SK-N-SH (cell line): Measurements from ENCODE around the gene ZNF148. TPM values are rescaled to one million over a fixed set of nuclear protein-coding genes. Genes with fewer than 3 reads are reported as not detected.

Experiments
- CTCF ChIA-PET: fragments of 300-600, 350-600 bp; formaldehyde crosslinking; extraction: SDS; loops from one replicate; lab custom pipeline; 2021; lab: Yijun Ruan, JAX
- POLR2A ChIA-PET: fragments of 350-600 bp; sonication (Branson Sonifier 250); formaldehyde crosslinking; extraction: SDS; loops from one replicate; lab custom pipeline; 2020; ENCODE audit warnings: antibody characterized with exemption, inconsistent platforms; lab: Yijun Ruan, JAX
- DNase-seq: peaks from one replicate; pipeline ENCODE4 v3.0.0; 2012
- H2AFZ ChIP-seq: fragments of 200-600 bp; sonication (generic); 2 replicates; pipeline ENCODE4 v1.8.1; 2016; ENCODE audit warnings: antibody characterized with exemption, mild to moderate bottlenecking, low read depth
- H3F3A ChIP-seq: fragments of 200-600 bp; sonication (generic); replicated peaks from 2 replicates; pipeline ENCODE3; 2016; ENCODE audit warnings: antibody characterized with exemption, mild to moderate bottlenecking; ENCODE audit not compliant: insufficient read depth
- H3K27ac ChIP-seq, 2 experiments: fragments of 200-500 bp in 1 of 2; fragments of 200-600 bp in 1 of 2; sonication (Bioruptor generic) in 1 of 2; sonication (generic), shearing (Covaris generic) in 1 of 2; 2 replicates each; pipeline versions ENCODE4 v1.5.1 to v1.6.1; 2014 to 2016; ENCODE audit warnings: low read depth in 2 of 2, inconsistent platforms in 1 of 2, low read length in 1 of 2, mild to moderate bottlenecking in 1 of 2, mixed read lengths in 1 of 2
- H3K27me3 ChIP-seq: fragments of 200-600 bp; sonication (generic), shearing (Covaris generic); 2 replicates; pipeline ENCODE4 v1.6.1; 2016; ENCODE audit warnings: mixed run types; ENCODE audit not compliant: insufficient read depth
- H3K36me3 ChIP-seq, 2 experiments: fragments of 200-500 bp in 1 of 2; fragments of 200-600 bp in 1 of 2; sonication (Bioruptor generic) in 1 of 2; sonication (generic) in 1 of 2; replicated peaks in 1 of 2; 2 replicates each; pipeline versions ENCODE3 to v1.5.1; 2014 to 2016; ENCODE audit warnings: low read length in 1 of 2, mild to moderate bottlenecking in 1 of 2; ENCODE audit not compliant: insufficient read depth in 2 of 2, control insufficient read depth in 1 of 2
- H3K4me1 ChIP-seq, 2 experiments: fragments of 200-500 bp in 1 of 2; fragments of 200-600 bp in 1 of 2; sonication (Bioruptor generic) in 1 of 2; sonication (generic), shearing (Covaris generic) in 1 of 2; 2 replicates each; pipeline versions ENCODE4 v1.5.1 to v1.6.1; 2014 to 2016; ENCODE audit warnings: low read depth in 1 of 2, low read length in 1 of 2, mixed run types in 1 of 2; ENCODE audit not compliant: insufficient read depth in 2 of 2, control insufficient read depth in 1 of 2
- H3K4me2 ChIP-seq: fragments of 200-600 bp; sonication (generic), shearing (Covaris generic); 2 replicates; pipeline ENCODE4 v1.6.1; 2017; ENCODE audit warnings: mixed run types
- H3K4me3 ChIP-seq, 2 experiments: fragments of 200-500 bp in 1 of 2; fragments of 200-600 bp in 1 of 2; sonication (Bioruptor generic) in 1 of 2; sonication (generic), shearing (Covaris generic) in 1 of 2; 2 replicates each; pipeline versions ENCODE4 v1.5.1 to v1.8.1; 2014 to 2016; ENCODE audit warnings: low read depth in 2 of 2, inconsistent platforms in 1 of 2, low read length in 1 of 2, mild to moderate bottlenecking in 1 of 2, mixed read lengths in 1 of 2, moderate library complexity in 1 of 2
- H3K79me2 ChIP-seq: fragments of 200-600 bp; sonication (generic); 2 replicates; pipeline ENCODE4 v1.8.1; 2017; ENCODE audit warnings: mild to moderate bottlenecking; ENCODE audit not compliant: insufficient read depth
- H3K9ac ChIP-seq: fragments of 200-600 bp; sonication (generic); 2 replicates; pipeline ENCODE4 v1.6.1; 2017; ENCODE audit warnings: mixed run types
- H3K9me2 ChIP-seq: fragments of 200-600 bp; sonication (generic); 2 replicates; pipeline ENCODE4 v1.6.1; 2017; ENCODE audit warnings: mixed run types
- H3K9me3 ChIP-seq: fragments of 200-600 bp; sonication (generic); 2 replicates; pipeline ENCODE4 v1.6.1; 2017; ENCODE audit warnings: mixed run types, mild to moderate bottlenecking, moderate library complexity
- H4K20me1 ChIP-seq: fragments of 200-600 bp; sonication (generic); 2 replicates; pipeline ENCODE4 v1.6.1; 2017; ENCODE audit warnings: mild to moderate bottlenecking, mixed run types; ENCODE audit not compliant: insufficient read depth
- ELF1 ChIP-seq: IDR thresholded peaks from 2 replicates; pipeline ENCODE4 v1.4.0; 2012
- EP300 ChIP-seq, 2 experiments: IDR thresholded peaks; 2 replicates each; pipeline versions ENCODE4 v1.4.0 to v1.6.1; 2012; ENCODE audit warnings: borderline replicate concordance in 1 of 2, low read depth in 1 of 2, low read length in 1 of 2
- EZH2phosphoT487 ChIP-seq: fragments of 200-600 bp; sonication (generic); IDR thresholded peaks from 2 replicates; pipeline ENCODE4 v1.6.1; 2017; ENCODE audit warnings: low read depth, mixed run types, mild to moderate bottlenecking, antibody characterized with exemption, moderate library complexity, borderline replicate concordance
- FOSL2 ChIP-seq: IDR thresholded peaks from 2 replicates; pipeline ENCODE4 v1.4.0; 2012; ENCODE audit warnings: low read depth, mild to moderate bottlenecking, moderate library complexity, borderline replicate concordance
- FOXJ3 ChIP-seq: sonication (generic); formaldehyde crosslinking; IDR thresholded peaks from 2 replicates; pipeline ENCODE4 v1.5.1; 2020; ENCODE audit warnings: mild to moderate bottlenecking, missing genetic modification reagents
- GATA2 ChIP-seq: sonication (generic); formaldehyde crosslinking; IDR thresholded peaks from 2 replicates; pipeline ENCODE4 v1.5.0; 2020; ENCODE audit warnings: mild to moderate bottlenecking, missing genetic modification reagents
- JUND ChIP-seq: IDR thresholded peaks from 2 replicates; pipeline ENCODE4 v1.4.0; 2012
- MEF2A ChIP-seq: IDR thresholded peaks from 2 replicates; pipeline ENCODE4 v1.4.0; 2012; ENCODE audit warnings: low read depth, borderline replicate concordance
- MXI1 ChIP-seq: IDR thresholded peaks from 2 replicates; pipeline ENCODE4 v1.6.1; 2012; ENCODE audit warnings: mild to moderate bottlenecking, low read depth, low read length, improper control_type of control experiment
- NFIC ChIP-seq: IDR thresholded peaks from 2 replicates; pipeline ENCODE4 v1.4.0; 2012; ENCODE audit warnings: borderline replicate concordance
- POLR2AphosphoS5 ChIP-seq: IDR thresholded peaks from 2 replicates; pipeline ENCODE4 v1.6.1; 2012; ENCODE audit warnings: low read depth, low read length
- RAD21 ChIP-seq: IDR thresholded peaks from 2 replicates; pipeline ENCODE4 v1.6.1; 2012; ENCODE audit warnings: mild to moderate bottlenecking, low read length
- RCOR1 ChIP-seq: fragments of 150-350 bp; IDR thresholded peaks from 2 replicates; pipeline ENCODE4 v1.6.1; 2017; ENCODE audit warnings: antibody characterized with exemption, low read length
- RFX5 ChIP-seq: IDR thresholded peaks from 2 replicates; pipeline ENCODE4 v1.6.1; 2012; ENCODE audit warnings: mild to moderate bottlenecking, improper control_type of control experiment, low read length
- RXRA ChIP-seq: IDR thresholded peaks from 2 replicates; pipeline ENCODE4 v1.4.0; 2012; ENCODE audit warnings: low read depth, mild to moderate bottlenecking, borderline replicate concordance
- SIN3A ChIP-seq: IDR thresholded peaks from 2 replicates; pipeline ENCODE4 v1.6.1; 2012; ENCODE audit warnings: low read depth, mild to moderate bottlenecking, low read length, moderate library complexity, borderline replicate concordance
- SMC3 ChIP-seq: IDR thresholded peaks from 2 replicates; pipeline ENCODE4 v1.6.1; 2012; ENCODE audit warnings: low read depth, low read length, improper control_type of control experiment
- TCF12 ChIP-seq: IDR thresholded peaks from 2 replicates; pipeline ENCODE4 v1.4.0; 2012
- TEAD4 ChIP-seq: IDR thresholded peaks from 2 replicates; pipeline ENCODE4 v1.4.0; 2012; ENCODE audit warnings: mild to moderate bottlenecking, borderline replicate concordance; ENCODE audit not compliant: insufficient read depth
- USF1 ChIP-seq: IDR thresholded peaks from 2 replicates; pipeline ENCODE4 v1.4.0; 2012; ENCODE audit warnings: low read depth, borderline replicate concordance
- ZBTB33 ChIP-seq: IDR thresholded peaks from 2 replicates; pipeline ENCODE4 v1.4.0; 2012; ENCODE audit warnings: low read depth, borderline replicate concordance
- WGBS: methylation state at CpG from one replicate; pipeline ENCODE4 v1.1.6; 2017; ENCODE audit warnings: low lambda C conversion rate; 5-methylcytosine and 5-hydroxymethylcytosine counted together
- polyA plus RNA-seq, 3 experiments: library from polyadenylated mRNA; depleted of rRNA; stranded (reverse); fragments of >200 nt; gene quantifications; 2 replicates each; pipeline ENCODE4 v1.2.3, GENCODE V29; 2012
- TF ChIP-seq, protein P1 (sequence below): IDR thresholded peaks from 2 replicates; pipeline ENCODE4 v1.4.0; 2012; ENCODE audit warnings: low read depth
- TF ChIP-seq, protein P2 (sequence below): fragments of 150-350 bp; IDR thresholded peaks from 2 replicates; pipeline ENCODE4 v1.6.1; 2017; ENCODE audit warnings: antibody characterized with exemption, low read length, low read depth, borderline replicate concordance

ZNF148 gene
- polyA plus RNA-seq, 1 of the 3 experiments (the other 2 are of a cell fraction): 5.1 TPM

DNA sequence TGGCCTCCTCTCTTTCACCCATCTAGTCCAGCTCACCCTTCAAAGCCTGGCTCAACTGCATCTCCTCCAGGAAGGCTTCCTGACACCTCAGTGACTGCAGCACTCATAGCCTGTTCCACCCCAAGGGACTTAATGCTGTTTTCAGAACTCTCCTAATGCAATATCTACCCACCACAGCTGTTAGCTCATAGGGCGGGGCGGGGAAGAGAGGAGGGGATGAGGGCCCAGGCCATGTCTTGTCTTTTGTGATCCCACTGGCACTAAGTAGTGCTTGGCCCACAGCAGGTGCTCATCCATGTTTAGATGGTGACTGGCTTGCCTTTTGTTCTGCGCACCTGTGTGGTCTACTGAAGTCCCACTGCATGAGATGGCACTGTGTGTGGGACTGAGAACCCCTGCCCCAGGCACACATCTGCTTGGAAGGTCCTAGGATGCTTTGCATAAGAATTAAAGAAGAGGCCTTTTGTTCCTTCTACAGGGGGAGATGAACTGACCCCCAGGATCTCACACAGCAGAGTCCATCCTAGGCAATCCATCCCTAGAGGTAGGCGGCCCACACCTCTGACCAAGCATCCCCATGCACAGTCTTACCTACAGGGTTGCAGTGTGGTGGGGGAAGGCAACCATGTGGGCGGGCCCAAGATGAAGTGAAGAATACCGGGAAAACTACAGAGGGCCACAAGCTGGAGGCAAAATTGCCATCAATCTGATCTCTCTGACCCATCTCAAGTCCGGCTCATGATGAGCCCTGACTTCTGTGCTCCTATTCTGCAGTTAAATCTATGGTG is 185.6 kb downstream of the ZNF148 start:
- TF ChIP-seq MEF2A (no peak), SIN3A (no peak), RAD21 (no peak), FOSL2 (no peak), USF1 (no peak), FOXJ3 (CRISPR knock-in tag) (no peak), ELF1 (no peak), POLR2AphosphoS5 (no peak), TEAD4 (no peak), RCOR1 (no peak), EP300 (IDR thresholded peaks at IDR 0.05; ENCODE audit: borderline replicate concordance in 1 of 2, low read depth in 1 of 2, low read length in 1 of 2) (no peak), JUND (no peak), NFIC (no peak), EZH2phosphoT487 (no peak), GATA2 (CRISPR knock-in tag) (no peak)
- ChIA-PET CTCF (no interaction called here), POLR2A (no interaction called here)
- no peaks in the 10 kb centered on the region for H3K36me3 ChIP-seq
- no peaks in the 10 kb centered on the region for H3K27me3 ChIP-seq
- no peak overlapping the region for H3K27ac ChIP-seq
- no peaks in the 10 kb centered on the region for H4K20me1 ChIP-seq
- DNase-seq: no peak
- H3K79me2 ChIP-seq: no peaks in the 10 kb centered on the region
- H3F3A ChIP-seq: no peaks in the 10 kb centered on the region
- WGBS: 78% methylated on average over 5 of the region's 7 CpGs
- H3K9ac ChIP-seq: no peak overlapping the region
- no peaks in the 10 kb centered on the region for H3K9me3 ChIP-seq
- H3K9me2 ChIP-seq: no peaks in the 10 kb centered on the region
- H3K4me1 ChIP-seq: peaks cover 0 to 20% of the 10 kb centered on the region in 2 experiments; a peak in 1 of 4 replicates
- H3K4me2 ChIP-seq: no peak overlapping the region
- no peak overlapping the region for H2AFZ ChIP-seq
- H3K4me3 ChIP-seq: no peak overlapping the region

DNA sequence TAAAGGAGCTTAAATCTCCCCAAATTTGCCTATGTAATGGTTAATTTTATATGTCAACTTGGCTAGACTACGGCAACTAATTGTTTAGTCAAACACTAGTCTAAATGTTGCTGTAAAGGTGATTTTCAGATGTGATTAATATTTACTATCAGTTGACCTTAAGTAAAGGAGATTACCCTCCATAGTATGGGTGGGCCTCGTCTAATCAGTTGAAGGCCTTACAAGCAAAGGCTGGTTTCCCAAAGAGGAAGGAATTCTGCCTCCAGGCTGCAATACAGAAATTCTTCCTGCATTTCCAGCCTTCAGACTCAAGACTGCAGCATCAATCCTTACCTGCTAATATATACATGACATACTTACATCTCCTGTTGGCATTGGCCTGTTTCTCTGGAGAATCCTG is 186.2 kb downstream of the ZNF148 start:
- Histone ChIP-seq H3K4me1 (peaks cover 0 to 18% of the 10 kb centered on the region in 2 experiments; a peak in 1 of 4 replicates), H3K9me3 (no peaks in the 10 kb centered on the region), H3K27me3 (no peaks in the 10 kb centered on the region), H3K79me2 (no peaks in the 10 kb centered on the region), H3K9me2 (no peaks in the 10 kb centered on the region), H4K20me1 (no peaks in the 10 kb centered on the region), H3K4me3 (no peak overlapping the region), H3K4me2 (no peak overlapping the region), H3K9ac (no peak overlapping the region), H3K36me3 (no peaks in the 10 kb centered on the region), H2AFZ (no peak overlapping the region), H3K27ac (no peak overlapping the region), H3F3A (no peaks in the 10 kb centered on the region)
- POLR2A ChIA-PET: no interaction called here
- 92% methylated on average over 2 of the region's 2 CpGs for WGBS
- CTCF ChIA-PET: no interaction called here
- no peak for DNase-seq
- no peak for TF ChIP-seq RFX5
- no peak for TF ChIP-seq EZH2phosphoT487
- TF ChIP-seq EP300 (IDR thresholded peaks at IDR 0.05; ENCODE audit: borderline replicate concordance in 1 of 2, low read depth in 1 of 2, low read length in 1 of 2): no peak
- no peak for TF ChIP-seq MXI1
- no peak for TF ChIP-seq SMC3
- TF ChIP-seq RCOR1: no peak
- no peak for TF ChIP-seq RXRA
- no peak for TF ChIP-seq USF1
- TF ChIP-seq, protein P1, sequence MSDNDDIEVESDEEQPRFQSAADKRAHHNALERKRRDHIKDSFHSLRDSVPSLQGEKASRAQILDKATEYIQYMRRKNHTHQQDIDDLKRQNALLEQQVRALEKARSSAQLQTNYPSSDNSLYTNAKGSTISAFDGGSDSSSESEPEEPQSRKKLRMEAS: no peak
- TF ChIP-seq ZBTB33: no peak
- no peak for TF ChIP-seq TCF12
- TF ChIP-seq, protein P2, sequence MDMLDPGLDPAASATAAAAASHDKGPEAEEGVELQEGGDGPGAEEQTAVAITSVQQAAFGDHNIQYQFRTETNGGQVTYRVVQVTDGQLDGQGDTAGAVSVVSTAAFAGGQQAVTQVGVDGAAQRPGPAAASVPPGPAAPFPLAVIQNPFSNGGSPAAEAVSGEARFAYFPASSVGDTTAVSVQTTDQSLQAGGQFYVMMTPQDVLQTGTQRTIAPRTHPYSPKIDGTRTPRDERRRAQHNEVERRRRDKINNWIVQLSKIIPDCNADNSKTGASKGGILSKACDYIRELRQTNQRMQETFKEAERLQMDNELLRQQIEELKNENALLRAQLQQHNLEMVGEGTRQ: no peak
